Endodermal cell (in vitro differentiated cells): ENCODE results near the gene VSTM2B. TPM values are rescaled to one million over a fixed set of nuclear protein-coding genes. Genes with fewer than 3 reads are reported as not detected.
A peak's percentile ranks its signal among the peaks of the same experiment; 100 is the strongest.

ENCODE experiments used
- DNase-seq: peaks from one replicate; pipeline ENCODE4 v3.0.0-alpha.2; 2017
- H3K27ac ChIP-seq: 2 replicates; pipeline ENCODE4 v1.5.1; 2013; ENCODE audit warnings: mild to moderate bottlenecking, low read depth, low read length, moderate library complexity
- H3K27me3 ChIP-seq: 2 replicates; pipeline ENCODE4 v1.6.1; 2013; ENCODE audit warnings: mild to moderate bottlenecking, low read length, moderate library complexity; ENCODE audit not compliant: insufficient read depth, control insufficient read depth, poor library complexity, severe bottlenecking
- H3K36me3 ChIP-seq: 2 replicates; pipeline ENCODE4 v1.7.0; 2013; ENCODE audit warnings: mild to moderate bottlenecking, low read length, moderate library complexity; ENCODE audit not compliant: control insufficient read depth, insufficient read depth
- H3K4me1 ChIP-seq: one replicate; pipeline ENCODE4 v1.7.0; 2013; ENCODE audit warnings: low read length; ENCODE audit not compliant: control insufficient read depth, insufficient read depth
- H3K4me3 ChIP-seq: 2 replicates; pipeline ENCODE4 v1.5.1; 2013; ENCODE audit warnings: mild to moderate bottlenecking, low read length, moderate library complexity
- H3K9ac ChIP-seq: 2 replicates; pipeline ENCODE4 v1.6.1; 2013; ENCODE audit warnings: mild to moderate bottlenecking, low read length, moderate library complexity; ENCODE audit not compliant: poor library complexity, severe bottlenecking; ENCODE audit errors: extremely low read depth
- H3K9me3 ChIP-seq: 2 replicates; pipeline ENCODE4 v1.6.1; 2013; ENCODE audit warnings: mild to moderate bottlenecking, low read length, moderate library complexity; ENCODE audit not compliant: control insufficient read depth
- H3K27ac Mint-ChIP-seq: 2 replicates; pipeline ENCODE4 v1.8.0; 2020; ENCODE audit warnings: mixed read lengths
- H3K27me3 Mint-ChIP-seq: 2 replicates; pipeline ENCODE4 v1.8.0; 2021; ENCODE audit warnings: mild to moderate bottlenecking, mixed read lengths; ENCODE audit not compliant: insufficient read depth
- H3K36me3 Mint-ChIP-seq: 2 replicates; pipeline ENCODE4 v1.8.0; 2020; ENCODE audit warnings: low read depth, mixed read lengths
- H3K4me1 Mint-ChIP-seq: 2 replicates; pipeline ENCODE4 v1.8.0; 2020; ENCODE audit warnings: mixed read lengths
- H3K4me3 Mint-ChIP-seq: 2 replicates; pipeline ENCODE4 v1.8.0; 2020; ENCODE audit warnings: mild to moderate bottlenecking, moderate library complexity, mixed read lengths
- H3K9me3 Mint-ChIP-seq: 2 replicates; pipeline ENCODE4 v1.8.0; 2020; ENCODE audit warnings: mild to moderate bottlenecking, mixed read lengths
- CTCF ChIP-seq: fragments of 200-600 bp; sonication (generic); conservative IDR thresholded peaks from 2 replicates; pipeline ENCODE4 v1.5.0; 2021; ENCODE audit warnings: antibody characterized with exemption, mild to moderate bottlenecking
- WGBS, 2 experiments: methylation state at CpG; one replicate each; pipeline versions ENCODE4 v1.1.5 to v1.1.7; 2013; ENCODE audit warnings: missing lambda C conversion rate in 2 of 2, mixed read lengths in 1 of 2; ENCODE audit not compliant: insufficient coverage in 1 of 2, insufficient read length in 1 of 2; 5-methylcytosine and 5-hydroxymethylcytosine counted together
- total RNA-seq, 2 donors: library from RNA; stranded (reverse); fragmentation: NEBNext Ultra II Directional in 1 of 2; extraction: Animal tissue kit (Norgen Biotek cat#: 25700) in 1 of 2; gene quantifications; 2 replicates in 1 of 2; 3 replicates in 1 of 2; pipeline ENCODE4 v1.2.1, GENCODE V29; 2021

Gene VSTM2B
- total RNA-seq, 2 donors from 2014 or later = 0.18 TPM; not detected in 1

- Mint-ChIP-seq H3K4me3 (peak overlapping the region; percentile 42), H3K9me3 (peaks cover 5% of the 10 kb centered on the region), H3K27me3 (peaks cover 91% of the 10 kb centered on the region), H3K4me1 (peaks cover 4% of the 10 kb centered on the region), H3K27ac (no peak overlapping the region), H3K36me3 (no peaks in the 10 kb centered on the region)
- H3K27me3 ChIP-seq = peaks cover 91% of the 10 kb centered on the region
- H3K36me3 ChIP-seq = no peaks in the 10 kb centered on the region
- TF ChIP-seq CTCF = peak; percentile 42
- no peaks in the 10 kb centered on the region for H3K4me1 ChIP-seq
- 6 to 18% methylated on average over 4 to 14 of the region's 14 CpGs for WGBS, 2 experiments
- H3K9me3 ChIP-seq = no peaks in the 10 kb centered on the region
- no peak overlapping the region for H3K27ac ChIP-seq
- no peak overlapping the region for H3K9ac ChIP-seq
- peak overlapping the region; percentile 45 for H3K4me3 ChIP-seq
- DNase-seq = peak; percentile 78
These were observed 1.4 kb upstream of the VSTM2B start for GRCh38 chr19:29524201-29524911.

GRCh38 chr19:29524912-29525831 is 622 bp upstream of the VSTM2B start:
- Mint-ChIP-seq H3K36me3 (no peaks in the 10 kb centered on the region), H3K4me1 (peaks cover 5% of the 10 kb centered on the region), H3K27me3 (peaks cover 88% of the 10 kb centered on the region), H3K9me3 (peaks cover 8% of the 10 kb centered on the region), H3K4me3 (peak overlapping the region; percentile 42), H3K27ac (no peak overlapping the region)
- TF ChIP-seq CTCF = no peak
- Histone ChIP-seq H3K27me3 (peaks cover 98% of the 10 kb centered on the region), H3K4me3 (peak overlapping the region; percentile 45), H3K36me3 (no peaks in the 10 kb centered on the region), H3K27ac (no peak overlapping the region), H3K9ac (no peak overlapping the region), H3K4me1 (no peaks in the 10 kb centered on the region), H3K9me3 (no peaks in the 10 kb centered on the region)
- DNase-seq = peak; percentile 82
- WGBS, 2 experiments = 0 to 1% methylated on average over 8 to 74 of the region's 80 CpGs

GRCh38 chr19:29526730-29527499 is 1.1 kb downstream of the VSTM2B start:
- Mint-ChIP-seq H3K36me3 (no peaks in the 10 kb centered on the region), H3K4me1 (peaks cover 5% of the 10 kb centered on the region), H3K27me3 (peaks cover 90% of the 10 kb centered on the region), H3K4me3 (peak overlapping the region; percentile 35), H3K27ac (no peak overlapping the region), H3K9me3 (peaks cover 8% of the 10 kb centered on the region)
- Histone ChIP-seq H3K4me1 (no peaks in the 10 kb centered on the region), H3K27me3 (peaks cover 98% of the 10 kb centered on the region), H3K4me3 (peak overlapping the region; percentile 40), H3K36me3 (no peaks in the 10 kb centered on the region), H3K27ac (no peak overlapping the region), H3K9me3 (no peaks in the 10 kb centered on the region), H3K9ac (no peak overlapping the region)
- DNase-seq = peak; percentile 74
- 1 to 4% methylated on average over 17 to 78 of the region's 79 CpGs for WGBS, 2 experiments
- TF ChIP-seq CTCF = no peak
